Aorta (tissue), 5 donors: ENCODE measurements around the gene MICU1. TPM values are rescaled to one million over a fixed set of nuclear protein-coding genes. Genes with fewer than 3 reads are reported as not detected.

Experiments
- ATAC-seq: fragments of 200-7000 bp; cut with Tn5 transposase; one replicate; pipeline ENCODE4 v1.9.1; 2022; ENCODE audit warnings: moderate library complexity; ENCODE audit not compliant: low FRiP score
- DNase-seq, 2 donors: peaks; one replicate each; pipeline ENCODE4 v3.0.0-alpha.2; 2020
- H3K27ac ChIP-seq, 2 donors: one replicate each; pipeline ENCODE4 v1.5.1; 2013; ENCODE audit warnings: low read length in 2 of 2, mild to moderate bottlenecking in 2 of 2, moderate library complexity in 2 of 2, control low read depth in 1 of 2, inconsistent platforms in 1 of 2, low read depth in 1 of 2
- H3K27me3 ChIP-seq, 2 donors: one replicate each; pipeline ENCODE4 v1.6.1; 2013; ENCODE audit warnings: control low read depth in 1 of 2, low read length in 1 of 2, mild to moderate bottlenecking in 1 of 2, moderate library complexity in 1 of 2; ENCODE audit not compliant: insufficient read depth in 2 of 2, control insufficient read depth in 1 of 2
- H3K36me3 ChIP-seq, 2 donors: one replicate each; pipeline ENCODE4 v1.6.1; 2013; ENCODE audit warnings: control low read depth in 1 of 2, low read length in 1 of 2, mild to moderate bottlenecking in 1 of 2; ENCODE audit not compliant: insufficient read depth in 2 of 2, control insufficient read depth in 1 of 2
- H3K4me1 ChIP-seq, 2 donors: one replicate each; pipeline ENCODE4 v1.6.1; 2013; ENCODE audit warnings: low read length in 2 of 2, control low read depth in 1 of 2, mild to moderate bottlenecking in 1 of 2, moderate library complexity in 1 of 2; ENCODE audit not compliant: insufficient read depth in 2 of 2, control insufficient read depth in 1 of 2
- H3K4me3 ChIP-seq, 2 donors: one replicate each; pipeline ENCODE4 v1.5.1; 2013; ENCODE audit warnings: low read length in 2 of 2, control low read depth in 1 of 2, mild to moderate bottlenecking in 1 of 2
- H3K9me3 ChIP-seq: one replicate; pipeline ENCODE4 v1.6.1; 2013; ENCODE audit warnings: mild to moderate bottlenecking, low read length; ENCODE audit not compliant: control insufficient read depth
- WGBS, 2 donors: extraction: QIAGEN DNeasy Blood & Tissue Kit; methylation state at CpG; one replicate each; pipeline ENCODE4 v1.1.7; 2013; 5-methylcytosine and 5-hydroxymethylcytosine counted together
- intact Hi-C, 2 donors: fragments of 100-400 bp; cut with DNase I; formaldehyde crosslinking; loops; one replicate each; pipeline versions ENCODE4 v1.14.2 to v1.15.0; 2022
- polyA plus RNA-seq, 2 donors: library from polyadenylated mRNA; stranded (reverse); fragments of 200-250 nt; gene quantifications; one replicate each; pipeline ENCODE4 v1.2.3, GENCODE V29; 2013
- total RNA-seq, 2 donors: library from RNA; stranded (reverse); fragmentation: NEBNext Ultra II Directional; extraction: Animal tissue kit (Norgen Biotek cat#: 25700); gene quantifications; one replicate each; pipeline ENCODE4 v1.2.1, GENCODE V29; 2021
- donor health status: healthy with polysubstance abuse.
- donor health status: Bipolar disorder and iron deficiency.
- donor health status: DM: no; HTN: no; CAD: no.
- donor health status: DM: no; HTN: no; CAD: no.
- donor health status: DM: yes; HTN: yes; CAD: no.

Gene MICU1
- total and polyA plus RNA-seq, 4 donors = 23.7 to 40.7 (median 37.5) TPM

DNA sequence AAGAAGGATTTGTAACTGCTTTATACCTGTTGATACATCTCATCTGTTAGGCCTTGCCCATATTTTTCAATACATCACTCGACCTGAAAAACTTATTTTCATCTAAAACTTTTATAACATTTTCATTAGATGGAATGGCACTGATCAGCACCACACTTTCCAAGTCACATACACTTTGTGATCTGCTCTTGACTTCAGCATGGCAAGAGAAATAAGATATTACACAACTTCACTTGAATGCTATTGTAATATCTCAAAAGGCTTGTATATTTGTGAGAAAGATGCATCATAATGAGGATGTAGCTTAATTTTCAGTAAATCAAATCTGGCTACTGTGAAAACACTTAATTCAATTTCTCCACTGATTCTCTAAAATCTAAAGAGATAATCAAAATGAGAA lies 126.2 kb downstream of the MICU1 start:
- no peaks in the 10 kb centered on the region for H3K4me1 ChIP-seq
- DNase-seq (no peak), ATAC-seq (no peak)
- no peaks in the 10 kb centered on the region for H3K27me3 ChIP-seq
- H3K4me3 ChIP-seq = no peak overlapping the region
- H3K36me3 ChIP-seq = no peaks in the 10 kb centered on the region
- intact Hi-C loops = no loop called here
- WGBS, 2 donors = 82 to 85% methylated on average over 1 of the region's 1 CpG
- no peaks in the 10 kb centered on the region for H3K9me3 ChIP-seq
- no peak overlapping the region for H3K27ac ChIP-seq

DNA sequence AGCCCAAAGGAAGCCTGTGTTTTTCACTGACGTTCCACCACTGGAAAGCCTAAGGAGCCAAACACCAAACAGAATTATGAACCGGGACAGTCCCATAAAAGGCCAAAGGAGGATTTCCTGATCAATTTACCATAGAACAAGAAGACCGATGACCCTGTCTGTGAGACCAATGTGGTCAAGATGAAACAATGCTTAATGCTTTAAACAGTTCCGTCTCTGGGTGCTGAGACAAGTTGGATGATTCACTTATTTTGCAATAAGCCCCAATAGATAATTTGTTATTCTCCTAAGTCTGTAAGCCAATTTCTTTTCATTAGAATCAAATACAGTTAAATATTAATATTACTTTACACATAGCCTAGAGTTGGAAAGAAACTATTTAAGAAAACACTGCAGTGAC lies 134.9 kb downstream of the MICU1 start:
- no peaks in the 10 kb centered on the region for H3K9me3 ChIP-seq
- no peaks in the 10 kb centered on the region for H3K27me3 ChIP-seq
- peaks cover 0 to 2% of the 10 kb centered on the region in 2 donors for H3K36me3 ChIP-seq
- DNase-seq = no peak
- no peak overlapping the region for H3K27ac ChIP-seq
- no peak for ATAC-seq
- 76 to 78% methylated on average over 4 of the region's 4 CpGs for WGBS, 2 donors
- H3K4me1 ChIP-seq = no peaks in the 10 kb centered on the region
- H3K4me3 ChIP-seq = no peak overlapping the region
- intact Hi-C loops = no loop called here

DNA sequence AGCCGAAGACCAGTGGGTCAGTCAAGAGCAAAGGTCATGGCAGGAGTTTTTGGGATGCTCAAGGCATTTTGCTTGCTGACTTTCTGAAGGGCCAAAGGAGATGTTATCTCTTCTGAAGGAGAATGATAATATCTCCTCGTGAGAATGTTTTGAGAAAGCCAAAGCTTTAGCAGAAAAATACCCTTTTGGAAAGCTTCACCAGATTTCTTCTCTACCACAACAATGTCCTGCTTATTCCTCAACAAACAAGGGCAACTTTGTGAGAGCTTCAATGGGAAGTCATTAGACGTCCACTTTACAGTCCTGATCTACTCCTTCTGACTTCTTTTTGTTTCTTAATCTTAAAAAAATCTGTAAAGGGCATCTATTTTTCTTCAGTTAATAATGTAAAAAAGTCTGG lies 138.4 kb downstream of the MICU1 start:
- DNase-seq (no peak), ATAC-seq (no peak)
- Histone ChIP-seq H3K27ac (no peak overlapping the region), H3K4me1 (no peaks in the 10 kb centered on the region), H3K27me3 (no peaks in the 10 kb centered on the region), H3K4me3 (no peak overlapping the region), H3K36me3 (peaks cover 0 to 2% of the 10 kb centered on the region in 2 donors), H3K9me3 (no peaks in the 10 kb centered on the region)
- WGBS, 2 donors = 81 to 84% methylated on average over 3 of the region's 3 CpGs
- intact Hi-C loops = no loop called here

DNA sequence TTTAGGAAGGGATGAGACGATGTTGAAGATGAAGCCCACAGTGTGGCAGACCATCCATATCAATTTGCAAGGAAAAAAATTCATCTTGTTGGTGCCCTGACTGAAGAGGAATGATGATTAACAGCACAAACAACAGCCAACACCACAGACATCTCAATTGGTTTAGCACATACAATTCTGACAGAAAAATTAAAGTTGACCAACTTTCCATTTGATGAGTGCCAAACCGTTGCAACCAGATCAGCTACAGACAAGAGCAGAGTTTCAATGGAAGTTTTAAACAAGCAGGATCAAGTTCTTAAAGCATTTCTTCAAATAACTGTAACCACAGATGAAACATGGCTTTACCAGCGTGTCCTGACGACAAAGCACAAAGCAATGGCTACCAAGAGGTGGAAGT lies 138.8 kb downstream of the MICU1 start:
- Histone ChIP-seq H3K4me3 (no peak overlapping the region), H3K27me3 (no peaks in the 10 kb centered on the region), H3K36me3 (peaks cover 0 to 2% of the 10 kb centered on the region in 2 donors), H3K27ac (no peak overlapping the region), H3K4me1 (no peaks in the 10 kb centered on the region), H3K9me3 (no peaks in the 10 kb centered on the region)
- WGBS, 2 donors = 91 to 93% methylated on average over 4 of the region's 4 CpGs
- ATAC-seq = no peak
- intact Hi-C loops = no loop called here
- no peak for DNase-seq

DNA sequence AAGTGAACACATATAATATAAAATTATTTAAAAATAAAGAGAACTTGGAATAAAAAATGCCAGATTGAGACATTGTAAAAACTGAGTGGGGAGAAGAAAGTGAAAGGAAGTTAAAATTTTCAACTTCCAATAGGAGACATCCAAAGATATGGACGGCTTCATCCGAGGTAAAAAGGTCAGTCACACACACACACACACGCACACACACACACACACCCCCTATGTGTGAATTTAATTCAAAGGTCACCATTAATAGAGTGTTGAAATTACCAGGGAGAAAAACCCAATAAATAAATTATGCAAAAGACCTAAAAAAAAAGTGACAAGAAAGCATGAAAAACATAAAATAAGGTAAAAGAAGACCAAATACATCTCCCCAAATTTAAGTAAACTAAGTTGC lies 140.2 kb downstream of the MICU1 start:
- no peak for ATAC-seq
- no peak overlapping the region for H3K4me3 ChIP-seq
- no peak overlapping the region for H3K27ac ChIP-seq
- DNase-seq = no peak
- peaks cover 0 to under 1% of the 10 kb centered on the region in 2 donors for H3K36me3 ChIP-seq
- H3K4me1 ChIP-seq = no peaks in the 10 kb centered on the region
- no peaks in the 10 kb centered on the region for H3K9me3 ChIP-seq
- 86 to 90% methylated on average over 3 of the region's 3 CpGs for WGBS, 2 donors
- intact Hi-C loops = no loop called here
- no peaks in the 10 kb centered on the region for H3K27me3 ChIP-seq

DNA sequence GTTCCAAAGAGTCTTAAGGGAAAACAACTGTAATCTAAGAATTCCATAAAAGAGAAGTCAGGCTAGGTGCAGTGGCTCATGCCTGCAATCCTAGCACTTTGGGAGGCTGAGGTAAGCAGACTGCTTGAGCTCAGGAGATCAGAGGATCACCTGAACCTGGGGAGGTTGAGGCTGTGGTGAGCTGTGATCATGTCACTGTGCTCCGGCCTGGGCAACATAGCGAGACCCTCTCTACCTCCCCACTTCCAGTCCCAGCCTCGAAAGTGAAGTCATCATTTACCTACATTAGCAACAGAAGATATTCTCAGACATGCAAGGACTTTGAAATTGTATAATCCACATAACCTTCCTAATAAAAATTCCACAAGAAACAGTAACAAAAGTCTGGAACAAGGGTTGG lies 141.4 kb downstream of the MICU1 start:
- 94 to 98% methylated on average over 3 of the region's 3 CpGs for WGBS, 2 donors
- no peak for ATAC-seq
- Histone ChIP-seq H3K4me3 (no peak overlapping the region), H3K27ac (no peak overlapping the region), H3K36me3 (no peaks in the 10 kb centered on the region), H3K4me1 (no peaks in the 10 kb centered on the region), H3K27me3 (no peaks in the 10 kb centered on the region), H3K9me3 (no peaks in the 10 kb centered on the region)
- DNase-seq = no peak
- intact Hi-C loops = no loop called here

DNA sequence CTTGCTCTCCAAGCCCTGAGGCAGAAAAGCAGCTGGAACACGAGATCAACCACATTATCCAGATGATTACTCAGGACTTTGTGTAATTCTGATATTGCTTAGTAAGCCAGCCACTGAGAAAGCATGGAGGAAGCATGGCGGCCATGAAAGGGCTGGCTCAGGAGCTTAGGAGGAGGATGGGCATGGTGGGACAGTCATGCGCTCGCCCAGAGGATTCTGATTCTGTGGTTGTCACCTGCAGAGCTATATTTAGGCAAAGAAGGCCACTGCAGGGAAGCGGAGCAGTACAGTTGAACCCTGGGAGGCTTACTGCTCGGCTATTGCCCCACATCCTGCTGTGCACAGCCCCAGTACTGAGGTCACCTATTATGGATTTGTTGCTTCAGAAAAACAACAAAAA lies 142.4 kb downstream of the MICU1 start:
- ATAC-seq = no peak
- intact Hi-C loops = no loop called here
- H3K9me3 ChIP-seq = no peaks in the 10 kb centered on the region
- no peaks in the 10 kb centered on the region for H3K36me3 ChIP-seq
- 93 to 99% methylated on average over 6 of the region's 6 CpGs for WGBS, 2 donors
- no peaks in the 10 kb centered on the region for H3K27me3 ChIP-seq
- H3K4me3 ChIP-seq = no peak overlapping the region
- H3K4me1 ChIP-seq = no peaks in the 10 kb centered on the region
- no peak overlapping the region for H3K27ac ChIP-seq
- DNase-seq = no peak

DNA sequence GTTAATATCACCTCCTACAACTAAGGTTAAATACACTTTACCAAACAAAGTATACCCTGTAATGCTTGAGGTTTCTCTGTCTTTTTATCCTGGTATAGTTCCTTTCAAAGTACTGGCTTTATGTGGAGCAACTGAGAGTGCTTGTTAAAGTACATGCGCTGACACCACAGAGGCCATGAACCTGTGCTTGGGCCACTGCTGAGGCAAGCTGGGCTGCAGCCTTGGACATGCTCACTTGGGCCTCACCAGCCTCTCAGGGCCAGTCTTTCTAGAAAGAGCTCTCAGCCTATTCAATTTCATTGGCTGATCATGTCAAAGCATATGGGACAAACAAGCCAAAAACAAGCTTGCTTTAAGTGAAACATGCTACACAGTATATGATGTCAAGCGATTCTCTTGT lies 145.0 kb downstream of the MICU1 start:
- WGBS, 2 donors = 96 to 99% methylated on average over 2 of the region's 2 CpGs

DNA sequence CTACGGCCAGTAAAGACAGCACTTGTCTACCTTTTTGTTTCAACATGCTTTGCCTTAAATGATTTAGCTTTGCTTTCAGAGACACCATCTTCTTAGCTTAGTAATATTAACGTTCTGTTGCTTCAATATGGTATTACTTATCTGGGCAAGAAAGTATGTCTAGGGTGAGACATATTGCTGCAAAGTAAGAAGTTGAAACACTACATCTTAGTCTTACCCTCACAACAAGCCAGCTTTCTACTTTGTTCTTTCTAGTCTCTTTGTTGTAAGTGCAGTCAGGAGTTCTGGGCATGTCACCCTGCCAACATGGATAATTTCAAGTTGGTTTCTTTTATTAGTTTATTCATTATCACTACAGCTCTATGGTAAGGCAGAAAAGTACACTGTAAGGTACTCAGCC lies 148.4 kb downstream of the MICU1 start:
- no peak overlapping the region for H3K4me3 ChIP-seq
- 82 to 89% methylated on average over 2 of the region's 2 CpGs for WGBS, 2 donors
- ATAC-seq (no peak), DNase-seq (no peak)
- H3K27me3 ChIP-seq = no peaks in the 10 kb centered on the region
- H3K27ac ChIP-seq = no peak overlapping the region
- no peaks in the 10 kb centered on the region for H3K9me3 ChIP-seq
- intact Hi-C loops = no loop called here
- H3K4me1 ChIP-seq = no peaks in the 10 kb centered on the region
- H3K36me3 ChIP-seq = peaks cover 0 to 6% of the 10 kb centered on the region in 2 donors

More for the DNA sequence above, 145.0 kb downstream of the MICU1 start:
- H3K9me3 ChIP-seq = no peaks in the 10 kb centered on the region
- H3K4me3 ChIP-seq = no peak overlapping the region
- no peak overlapping the region for H3K27ac ChIP-seq
- H3K4me1 ChIP-seq = no peaks in the 10 kb centered on the region
- ATAC-seq = no peak
- intact Hi-C loops = no loop called here
- DNase-seq = no peak
- no peaks in the 10 kb centered on the region for H3K36me3 ChIP-seq
- H3K27me3 ChIP-seq = no peaks in the 10 kb centered on the region
